DND-41 (cell line): ENCODE data around the gene RAI1.

Experiments
- ATAC-seq: fragments of 200-7000 bp; cut with Tn5 transposase; 3 replicates; pipeline ENCODE4 v1.9.1; 2021; ENCODE audit warnings: low read depth; ENCODE audit not compliant: insufficient read depth
- DNase-seq: peaks from one replicate; pipeline ENCODE4 v3.0.0-alpha.2; 2020
- H2AFZ ChIP-seq: 2 replicates; pipeline ENCODE4 v1.6.0; 2012; ENCODE audit warnings: low read depth, low read length
- H3K27ac ChIP-seq: 2 replicates; pipeline ENCODE4 v1.5.1; 2012; ENCODE audit warnings: low read length, inconsistent platforms
- H3K27me3 ChIP-seq: fragments of 200-600 bp; sonication (generic); 2 replicates; pipeline ENCODE4 v1.6.0; 2012; ENCODE audit warnings: low read length, mild to moderate bottlenecking, inconsistent platforms; ENCODE audit not compliant: insufficient read depth, poor library complexity
- H3K36me3 ChIP-seq: 2 replicates; pipeline ENCODE4 v1.5.1; 2012; ENCODE audit warnings: low read length, inconsistent platforms; ENCODE audit not compliant: insufficient read depth
- H3K4me1 ChIP-seq: 2 replicates; pipeline ENCODE4 v1.5.1; 2012; ENCODE audit warnings: mild to moderate bottlenecking, low read length; ENCODE audit not compliant: insufficient read depth
- H3K4me2 ChIP-seq: 2 replicates; pipeline ENCODE4 v1.6.0; 2012; ENCODE audit warnings: mild to moderate bottlenecking, moderate library complexity, low read length, inconsistent platforms; ENCODE audit not compliant: insufficient read depth
- H3K4me3 ChIP-seq, 2 experiments: fragments of 200-600 bp in 1 of 2; shearing (Covaris generic) in 1 of 2; 2 replicates each; pipeline ENCODE4 v1.5.1; 2012 to 2016; ENCODE audit warnings: inconsistent platforms in 2 of 2, low read length in 2 of 2, mild to moderate bottlenecking in 2 of 2, low read depth in 1 of 2, moderate library complexity in 1 of 2
- H3K79me2 ChIP-seq: 2 replicates; pipeline ENCODE4 v1.6.0; 2012; ENCODE audit warnings: low read length, inconsistent platforms; ENCODE audit not compliant: insufficient read depth
- H3K9ac ChIP-seq: 2 replicates; pipeline ENCODE4 v1.6.0; 2012; ENCODE audit warnings: low read depth, mild to moderate bottlenecking, inconsistent platforms, low read length, moderate library complexity
- H3K9me3 ChIP-seq: 2 replicates; pipeline ENCODE4 v1.5.1; 2012; ENCODE audit warnings: low read length, moderate library complexity, mild to moderate bottlenecking, inconsistent platforms; ENCODE audit not compliant: insufficient read depth, severe bottlenecking
- H4K20me1 ChIP-seq: 2 replicates; pipeline ENCODE4 v1.6.0; 2012; ENCODE audit warnings: low read length; ENCODE audit not compliant: insufficient read depth
- EZH2 ChIP-seq: IDR thresholded peaks from 3 replicates; pipeline ENCODE4 v1.6.1; 2012; ENCODE audit warnings: borderline replicate concordance, low read depth, mild to moderate bottlenecking, moderate library complexity, low read length, inconsistent platforms; ENCODE audit not compliant: severe bottlenecking
- TF ChIP-seq, protein P1 (sequence below): IDR thresholded peaks from 2 replicates; pipeline ENCODE4 v1.5.1; 2012; ENCODE audit warnings: borderline replicate concordance, low read length, moderate library complexity, mild to moderate bottlenecking; ENCODE audit not compliant: poor library complexity, severe bottlenecking; ENCODE audit errors: extremely low read depth

Gene RAI1

DNA sequence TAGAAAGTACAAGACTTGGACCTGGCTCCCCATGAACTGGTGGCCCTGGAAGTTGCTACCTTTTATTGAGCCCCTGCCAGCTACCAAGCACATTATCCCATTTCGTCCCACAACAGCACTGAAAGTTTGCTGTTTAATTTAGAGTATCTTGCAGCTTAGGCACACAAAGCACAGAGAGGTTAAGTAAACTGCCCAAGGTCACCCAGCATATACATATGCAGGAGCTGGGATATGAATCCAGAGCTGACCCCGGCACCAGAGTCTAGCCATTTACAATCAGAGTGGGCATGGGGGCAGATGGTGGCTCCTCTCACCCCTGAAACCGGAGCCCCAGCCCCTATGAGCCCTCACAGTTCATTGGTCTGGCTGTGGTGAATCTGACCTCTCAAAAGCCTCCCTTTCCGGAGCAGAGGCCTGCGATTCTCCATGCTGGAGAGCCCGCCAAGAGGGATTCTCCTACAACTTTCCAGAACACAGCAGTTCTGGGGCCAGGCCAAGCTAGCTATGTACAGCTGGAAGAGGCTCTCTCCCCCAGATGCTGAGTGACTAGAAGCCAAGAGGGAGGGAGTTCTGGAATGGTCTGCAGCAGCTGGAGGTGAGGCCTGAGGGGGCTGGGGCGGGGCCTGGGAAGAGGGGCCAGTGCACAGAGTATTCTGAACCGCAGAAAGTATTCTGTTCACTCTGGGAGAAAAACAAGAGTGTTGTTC, 97.2 kb downstream of the RAI1 start:
- Histone ChIP-seq H3K4me2 (no peak overlapping the region), H3K27ac (no peak overlapping the region), H2AFZ (no peak overlapping the region), H3K9me3 (no peaks in the 10 kb centered on the region), H3K9ac (no peak overlapping the region), H3K4me3 (no peak overlapping the region), H3K79me2 (peaks cover 75% of the 10 kb centered on the region), H3K27me3 (no peaks in the 10 kb centered on the region), H4K20me1 (peaks cover 88% of the 10 kb centered on the region), H3K36me3 (peaks cover 16% of the 10 kb centered on the region), H3K4me1 (peaks cover 13% of the 10 kb centered on the region)
- no peak for ATAC-seq
- no peak for DNase-seq
- TF ChIP-seq, protein P1, sequence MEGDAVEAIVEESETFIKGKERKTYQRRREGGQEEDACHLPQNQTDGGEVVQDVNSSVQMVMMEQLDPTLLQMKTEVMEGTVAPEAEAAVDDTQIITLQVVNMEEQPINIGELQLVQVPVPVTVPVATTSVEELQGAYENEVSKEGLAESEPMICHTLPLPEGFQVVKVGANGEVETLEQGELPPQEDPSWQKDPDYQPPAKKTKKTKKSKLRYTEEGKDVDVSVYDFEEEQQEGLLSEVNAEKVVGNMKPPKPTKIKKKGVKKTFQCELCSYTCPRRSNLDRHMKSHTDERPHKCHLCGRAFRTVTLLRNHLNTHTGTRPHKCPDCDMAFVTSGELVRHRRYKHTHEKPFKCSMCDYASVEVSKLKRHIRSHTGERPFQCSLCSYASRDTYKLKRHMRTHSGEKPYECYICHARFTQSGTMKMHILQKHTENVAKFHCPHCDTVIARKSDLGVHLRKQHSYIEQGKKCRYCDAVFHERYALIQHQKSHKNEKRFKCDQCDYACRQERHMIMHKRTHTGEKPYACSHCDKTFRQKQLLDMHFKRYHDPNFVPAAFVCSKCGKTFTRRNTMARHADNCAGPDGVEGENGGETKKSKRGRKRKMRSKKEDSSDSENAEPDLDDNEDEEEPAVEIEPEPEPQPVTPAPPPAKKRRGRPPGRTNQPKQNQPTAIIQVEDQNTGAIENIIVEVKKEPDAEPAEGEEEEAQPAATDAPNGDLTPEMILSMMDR: no peak
- TF ChIP-seq EZH2: no peak

DNA sequence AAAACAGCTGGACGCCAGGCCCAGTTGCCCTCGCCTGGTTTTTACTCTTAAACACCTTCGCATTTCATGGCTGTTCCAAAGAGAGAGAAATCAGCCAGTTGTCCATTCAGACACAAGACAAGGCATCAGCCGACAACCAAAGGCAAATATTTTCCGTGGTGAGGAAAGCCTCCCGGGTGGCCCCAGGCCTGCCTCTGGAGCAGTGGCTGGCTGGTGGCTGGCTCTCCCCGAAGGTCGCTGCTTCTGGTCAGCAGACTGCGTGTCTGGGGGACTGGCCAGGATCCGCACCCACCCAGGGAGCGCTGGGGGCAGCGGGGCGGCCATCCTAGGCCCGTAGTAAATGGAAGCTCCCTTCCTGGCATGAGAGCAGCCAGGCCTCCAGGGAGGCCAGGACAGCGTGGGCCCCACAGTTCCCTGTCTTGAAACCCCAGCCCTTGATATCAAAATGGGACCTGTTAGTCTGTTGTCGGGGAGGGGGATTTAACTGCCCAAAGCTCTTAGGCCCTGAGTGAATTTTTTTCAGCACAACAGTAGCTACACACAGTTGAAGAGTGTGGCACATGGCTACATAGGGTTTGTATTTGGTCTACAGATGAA, 97.9 kb downstream of the RAI1 start:
- Histone ChIP-seq H3K27me3 (no peaks in the 10 kb centered on the region), H3K9me3 (no peaks in the 10 kb centered on the region), H3K4me1 (peaks cover 13% of the 10 kb centered on the region), H3K9ac (no peak overlapping the region), H3K4me2 (no peak overlapping the region), H3K36me3 (peaks cover 16% of the 10 kb centered on the region), H4K20me1 (peaks cover 89% of the 10 kb centered on the region), H3K27ac (no peak overlapping the region), H3K4me3 (no peak overlapping the region), H3K79me2 (peaks cover 75% of the 10 kb centered on the region), H2AFZ (no peak overlapping the region)
- TF ChIP-seq, protein P1: no peak
- TF ChIP-seq EZH2: no peak
- no peak for ATAC-seq
- DNase-seq: no peak

DNA sequence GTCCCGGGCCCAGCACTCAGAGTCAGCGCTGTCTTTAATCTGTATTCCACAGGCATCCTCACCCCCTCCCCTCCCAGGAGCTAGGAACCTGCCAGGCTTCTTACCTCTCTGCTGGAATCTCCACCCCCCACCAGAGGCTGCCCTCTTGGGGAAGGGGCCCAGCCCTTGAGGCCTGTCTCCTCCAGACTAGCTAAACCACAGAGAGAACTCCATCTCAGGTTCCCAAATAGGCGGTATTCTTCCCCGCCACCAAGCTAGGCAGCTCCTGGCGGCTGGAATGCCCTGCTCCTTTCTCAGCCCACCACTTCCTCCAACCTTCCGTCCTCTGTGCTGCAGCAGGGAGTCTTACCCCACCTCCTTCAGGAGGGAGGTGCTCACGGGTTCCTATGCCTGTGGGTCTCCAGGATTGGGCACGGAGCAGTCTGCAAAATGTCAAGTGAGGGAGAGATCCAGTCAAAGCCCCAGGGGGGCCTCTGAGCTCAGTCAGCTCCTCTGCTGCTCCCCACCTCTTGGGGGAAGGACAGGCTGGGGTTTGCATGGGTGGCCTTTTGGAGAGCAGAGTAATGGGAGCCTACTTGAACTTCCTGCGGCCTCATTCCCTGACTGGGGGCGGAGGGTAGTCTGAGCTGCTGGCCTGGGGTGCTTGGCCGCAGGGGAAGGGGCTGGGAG, 99.8 kb downstream of the RAI1 start:
- H3K4me2 ChIP-seq: peak overlapping the region; percentile 50
- no peak overlapping the region for H2AFZ ChIP-seq
- DNase-seq (no peak), ATAC-seq (no peak)
- peaks cover 81% of the 10 kb centered on the region for H3K79me2 ChIP-seq
- H3K36me3 ChIP-seq: peaks cover 13% of the 10 kb centered on the region
- H3K27ac ChIP-seq: no peak overlapping the region
- H3K9me3 ChIP-seq: no peaks in the 10 kb centered on the region
- TF ChIP-seq, protein P1: no peak
- TF ChIP-seq EZH2: no peak
- no peak overlapping the region for H3K9ac ChIP-seq
- H3K27me3 ChIP-seq: no peaks in the 10 kb centered on the region
- H4K20me1 ChIP-seq: peaks cover 91% of the 10 kb centered on the region
- peaks cover 13% of the 10 kb centered on the region for H3K4me1 ChIP-seq
- H3K4me3 ChIP-seq: no peak overlapping the region
